ENCODE data around the gene RFWD3. TPM values are rescaled to one million over a fixed set of nuclear protein-coding genes. Genes with fewer than 3 reads are reported as not detected.

Gene RFWD3
- total RNA-seq, 1 experiment from 2014 or later: 138 TPM

DNA sequence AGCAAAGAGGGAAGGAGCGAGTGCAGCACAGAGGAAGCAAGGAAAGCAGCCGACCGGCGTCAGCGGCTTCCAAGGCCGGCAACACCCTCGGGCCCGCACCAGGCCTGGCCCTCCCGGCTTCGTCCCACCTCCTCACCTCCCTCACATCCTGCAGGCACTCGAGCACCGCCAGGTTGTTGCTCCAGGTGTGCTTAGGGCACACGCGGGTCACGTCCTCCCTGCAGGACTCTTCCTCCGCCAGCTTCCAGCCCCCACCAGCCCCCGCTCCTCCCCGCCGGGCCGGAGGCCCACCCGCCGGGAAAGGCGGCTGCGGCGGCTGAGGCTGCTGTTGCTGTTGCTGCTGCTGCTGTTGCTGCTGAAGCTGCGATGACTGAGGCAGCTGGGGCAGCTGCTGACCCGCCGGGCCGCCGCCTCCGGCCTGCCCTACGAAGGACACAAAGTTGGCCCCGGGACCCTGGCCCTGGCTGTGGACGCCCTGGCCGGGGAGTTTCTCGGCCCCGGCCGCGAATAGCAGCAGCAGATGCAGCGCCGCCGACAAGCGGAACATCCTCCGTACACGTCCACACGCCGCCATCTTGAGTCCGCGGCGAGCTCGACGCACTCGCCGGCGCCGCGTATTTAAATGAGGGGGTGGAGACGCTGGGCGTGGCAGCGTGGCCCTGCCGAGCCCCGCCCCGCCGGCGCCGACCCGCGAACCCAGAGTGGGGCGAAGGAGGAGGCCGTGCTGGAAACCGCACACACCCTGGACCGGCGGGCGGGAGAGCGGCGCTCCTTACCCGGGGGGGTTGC lies 60.0 kb downstream of the RFWD3 start, which contains the start of gene GLG1:
GLG1 (minus strand) TSS at position 594 of the 789 bp plus-strand sequence; CDS start at position 574, 20 bp downstream.
- H3K4me3 ChIP-seq (ENCODE audit: low read depth, low read length, poor library complexity, severe bottlenecking): peak within 1 kb of the TSS; percentile 85
- ChIA-PET CTCF (no interaction called here), POLR2A (ENCODE audit: low non-redundant PET) (interaction anchor here (0.6 kb wide), 1 partner anchor 14 kb away, joined by 10 read pairs; no protein-coding TSS in a partner anchor)
- no peaks in the 10 kb centered on the region for H3K27me3 ChIP-seq (replicated peaks; ENCODE audit: insufficient read depth, low read depth, low read length, poor library complexity)
- no TSS peak for BruUV-seq (replicated peaks)
- peaks cover 4% of the 10 kb centered on the region for H3K9me3 ChIP-seq (ENCODE audit: low read depth, low read length, poor library complexity, severe bottlenecking)
- TF ChIP-seq, protein P1, sequence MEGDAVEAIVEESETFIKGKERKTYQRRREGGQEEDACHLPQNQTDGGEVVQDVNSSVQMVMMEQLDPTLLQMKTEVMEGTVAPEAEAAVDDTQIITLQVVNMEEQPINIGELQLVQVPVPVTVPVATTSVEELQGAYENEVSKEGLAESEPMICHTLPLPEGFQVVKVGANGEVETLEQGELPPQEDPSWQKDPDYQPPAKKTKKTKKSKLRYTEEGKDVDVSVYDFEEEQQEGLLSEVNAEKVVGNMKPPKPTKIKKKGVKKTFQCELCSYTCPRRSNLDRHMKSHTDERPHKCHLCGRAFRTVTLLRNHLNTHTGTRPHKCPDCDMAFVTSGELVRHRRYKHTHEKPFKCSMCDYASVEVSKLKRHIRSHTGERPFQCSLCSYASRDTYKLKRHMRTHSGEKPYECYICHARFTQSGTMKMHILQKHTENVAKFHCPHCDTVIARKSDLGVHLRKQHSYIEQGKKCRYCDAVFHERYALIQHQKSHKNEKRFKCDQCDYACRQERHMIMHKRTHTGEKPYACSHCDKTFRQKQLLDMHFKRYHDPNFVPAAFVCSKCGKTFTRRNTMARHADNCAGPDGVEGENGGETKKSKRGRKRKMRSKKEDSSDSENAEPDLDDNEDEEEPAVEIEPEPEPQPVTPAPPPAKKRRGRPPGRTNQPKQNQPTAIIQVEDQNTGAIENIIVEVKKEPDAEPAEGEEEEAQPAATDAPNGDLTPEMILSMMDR (conservative IDR thresholded peaks at IDR 0.05; ENCODE audit: low read depth, low read length): no peak
- no peak for TF ChIP-seq EZH2 (IDR thresholded peaks at IDR 0.05; ENCODE audit: borderline replicate concordance, low read depth, low read length, poor library complexity, severe bottlenecking)
- peak within 1 kb of the TSS; percentile 94 for H3K27ac ChIP-seq (ENCODE audit: low read depth, low read length, poor library complexity, severe bottlenecking)
- H3K4me1 ChIP-seq (ENCODE audit: insufficient read depth, low read length, poor library complexity, severe bottlenecking): peaks cover 11% of the 10 kb centered on the region
- DNase-seq (ENCODE audit: low spot score): peak; percentile 96
- intact Hi-C loops (cut with micrococcal nuclease; ENCODE audit: unreplicated experiment): loop anchor here (10.0 kb wide), 1 partner anchor 112 kb away; no protein-coding TSS in a partner anchor
- H3K36me3 ChIP-seq (ENCODE audit: insufficient read depth, low read length, poor library complexity, severe bottlenecking): peaks cover 17% of the 10 kb centered on the region

DNA sequence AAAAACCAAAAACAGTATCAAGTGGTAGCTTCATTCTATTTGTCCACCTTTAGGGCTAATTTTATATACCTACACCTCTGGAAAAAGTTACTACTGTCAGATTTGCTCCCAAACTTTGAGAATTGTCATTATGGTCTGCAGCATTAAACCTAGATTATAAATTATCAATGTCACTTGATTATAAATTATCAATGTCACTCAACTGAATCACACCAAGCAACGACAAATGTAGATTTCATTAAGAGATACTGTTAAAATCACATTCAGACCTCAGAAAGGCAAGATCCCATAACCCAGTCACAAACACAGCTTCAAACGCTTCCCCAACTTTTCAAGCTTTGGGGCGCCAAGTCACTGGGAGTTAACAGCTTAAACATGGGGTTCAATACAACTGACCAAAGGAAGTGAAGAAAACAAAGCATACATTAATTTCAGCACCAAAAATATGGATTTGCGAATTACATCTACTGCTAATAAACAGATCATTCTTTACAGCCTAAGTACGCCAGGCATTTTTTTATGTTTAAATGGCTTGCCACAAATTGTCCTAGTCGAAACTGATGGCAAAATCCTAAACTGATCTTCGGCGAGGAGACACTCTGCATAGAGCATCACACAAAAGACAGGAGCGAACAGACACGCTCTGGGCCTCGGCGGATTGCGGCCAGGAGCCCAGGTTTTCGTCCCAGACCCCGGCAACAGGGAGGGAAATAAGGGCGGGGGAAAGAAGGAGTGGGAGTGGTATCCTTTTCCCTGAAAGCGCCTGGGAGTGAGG lies 60.7 kb downstream of the RFWD3 start:
- TF ChIP-seq, protein P1 (conservative IDR thresholded peaks at IDR 0.05; ENCODE audit: low read depth, low read length): no peak
- no peak for TF ChIP-seq EZH2 (IDR thresholded peaks at IDR 0.05; ENCODE audit: borderline replicate concordance, low read depth, low read length, poor library complexity, severe bottlenecking)
- intact Hi-C loops (cut with micrococcal nuclease; ENCODE audit: unreplicated experiment): loop anchor here (10.0 kb wide), 1 partner anchor 111 kb away; no protein-coding TSS in a partner anchor
- Histone ChIP-seq H3K4me1 (ENCODE audit: insufficient read depth, low read length, poor library complexity, severe bottlenecking) (peaks cover 11% of the 10 kb centered on the region), H3K9me3 (ENCODE audit: low read depth, low read length, poor library complexity, severe bottlenecking) (peaks cover 4% of the 10 kb centered on the region), H3K4me3 (ENCODE audit: low read depth, low read length, poor library complexity, severe bottlenecking) (peak overlapping the region; percentile 85), H3K27ac (ENCODE audit: low read depth, low read length, poor library complexity, severe bottlenecking) (peak overlapping the region; percentile 94), H3K27me3 (replicated peaks; ENCODE audit: insufficient read depth, low read depth, low read length, poor library complexity) (no peaks in the 10 kb centered on the region), H3K36me3 (ENCODE audit: insufficient read depth, low read length, poor library complexity, severe bottlenecking) (peaks cover 20% of the 10 kb centered on the region)
- TSS peak; percentile 40 for BruUV-seq (replicated peaks)
- DNase-seq (ENCODE audit: low spot score): no peak
- ChIA-PET POLR2A (ENCODE audit: low non-redundant PET) (no interaction called here), CTCF (no interaction called here)

DNA sequence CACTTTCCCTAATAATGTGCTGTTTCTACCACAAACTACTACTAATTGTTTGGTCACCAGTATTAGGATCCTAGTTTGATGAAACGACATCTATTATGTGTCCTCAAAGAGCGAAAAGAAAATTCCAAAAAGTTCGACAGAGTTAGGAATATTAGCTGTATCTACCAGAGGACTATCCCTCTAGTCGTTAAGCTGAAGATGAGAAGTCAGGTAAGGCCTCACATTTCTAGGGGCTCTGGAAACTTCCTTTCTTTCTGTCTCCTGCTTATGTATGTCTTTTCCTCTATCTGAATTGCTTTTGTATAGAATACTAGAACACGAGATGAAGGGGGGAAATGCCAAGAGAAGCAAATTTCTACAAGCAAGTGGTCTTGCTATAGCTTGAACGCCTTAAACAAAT lies 61.3 kb downstream of the RFWD3 start:
- intact Hi-C loops (cut with micrococcal nuclease; ENCODE audit: unreplicated experiment): loop anchor here (10.0 kb wide), 1 partner anchor 111 kb away; no protein-coding TSS in a partner anchor

More for the DNA sequence above, 61.3 kb downstream of the RFWD3 start:
- Histone ChIP-seq H3K27ac (ENCODE audit: low read depth, low read length, poor library complexity, severe bottlenecking) (peak overlapping the region; percentile 94), H3K27me3 (replicated peaks; ENCODE audit: insufficient read depth, low read depth, low read length, poor library complexity) (no peaks in the 10 kb centered on the region), H3K36me3 (ENCODE audit: insufficient read depth, low read length, poor library complexity, severe bottlenecking) (peaks cover 25% of the 10 kb centered on the region), H3K4me1 (ENCODE audit: insufficient read depth, low read length, poor library complexity, severe bottlenecking) (peaks cover 12% of the 10 kb centered on the region), H3K9me3 (ENCODE audit: low read depth, low read length, poor library complexity, severe bottlenecking) (peaks cover 4% of the 10 kb centered on the region), H3K4me3 (ENCODE audit: low read depth, low read length, poor library complexity, severe bottlenecking) (peak overlapping the region; percentile 85)
- POLR2A ChIA-PET (ENCODE audit: low non-redundant PET): no interaction called here
- TF ChIP-seq, protein P1 (conservative IDR thresholded peaks at IDR 0.05; ENCODE audit: low read depth, low read length): no peak
- no peak for TF ChIP-seq EZH2 (IDR thresholded peaks at IDR 0.05; ENCODE audit: borderline replicate concordance, low read depth, low read length, poor library complexity, severe bottlenecking)
- no peak for DNase-seq (ENCODE audit: low spot score)
- CTCF ChIA-PET: no interaction called here
- BruUV-seq (replicated peaks): TSS peak; percentile 50

All from A673 (cell line).